Erythroblast (primary cell): ENCODE measurements around the gene SLC16A8.
"Not testable (repeated sequence)": the region's sequence is repeated elsewhere in the genome, so short reads cannot be mapped to it uniquely, and the experiment has no call there.

Source experiments
- DNase-seq, 2 experiments: peaks; one replicate each; lab custom pipeline; 2025; lab: John Stamatoyannopoulos, UW
- GATA1 ChIP-seq: IDR thresholded peaks from 2 replicates; pipeline ENCODE4 v1.6.1; 2011; ENCODE audit warnings: low read depth, mild to moderate bottlenecking, control low read depth, low read length, moderate library complexity
- POLR2A ChIP-seq: IDR thresholded peaks from 2 replicates; pipeline ENCODE4 v1.6.1; 2011; ENCODE audit warnings: mild to moderate bottlenecking, low read length

SLC16A8 gene

DNA sequence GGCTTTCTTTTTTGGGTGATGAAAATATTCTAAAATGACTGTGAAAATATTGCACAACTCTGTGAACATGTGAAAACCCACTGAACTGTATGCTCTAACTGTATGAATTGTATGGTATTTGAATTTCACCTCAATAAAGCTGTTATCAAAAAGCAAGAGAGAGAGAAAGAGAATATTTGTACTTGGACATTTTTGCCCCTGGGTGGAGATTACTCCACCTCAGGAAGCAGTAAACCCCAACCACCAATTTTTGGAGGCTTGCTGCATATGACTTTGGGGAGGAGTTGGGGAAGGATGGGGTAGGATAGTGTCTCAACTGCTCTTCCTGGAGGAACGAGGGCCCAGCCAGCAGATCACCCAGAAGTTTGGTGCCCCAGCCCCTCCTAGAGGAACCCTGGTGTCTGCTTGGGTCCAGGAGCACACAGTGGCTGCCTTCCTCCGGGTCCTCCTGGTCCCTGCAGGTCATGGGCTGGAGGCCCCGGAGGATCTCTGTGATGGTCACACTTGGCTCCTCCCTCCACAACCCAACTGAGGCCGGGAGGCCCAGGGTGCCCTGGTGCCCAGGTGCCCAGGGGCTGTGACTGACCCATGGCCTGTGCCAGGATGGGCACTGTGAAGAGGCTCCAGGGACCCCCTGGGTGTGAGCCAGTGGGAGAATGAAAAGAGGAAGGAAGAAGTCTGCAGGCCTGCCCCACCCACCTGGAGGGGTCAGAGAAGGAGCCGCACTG is 42.1 kb downstream of the SLC16A8 start:
- TF ChIP-seq GATA1 (no peak), POLR2A (no peak)
- no peak for DNase-seq

DNA sequence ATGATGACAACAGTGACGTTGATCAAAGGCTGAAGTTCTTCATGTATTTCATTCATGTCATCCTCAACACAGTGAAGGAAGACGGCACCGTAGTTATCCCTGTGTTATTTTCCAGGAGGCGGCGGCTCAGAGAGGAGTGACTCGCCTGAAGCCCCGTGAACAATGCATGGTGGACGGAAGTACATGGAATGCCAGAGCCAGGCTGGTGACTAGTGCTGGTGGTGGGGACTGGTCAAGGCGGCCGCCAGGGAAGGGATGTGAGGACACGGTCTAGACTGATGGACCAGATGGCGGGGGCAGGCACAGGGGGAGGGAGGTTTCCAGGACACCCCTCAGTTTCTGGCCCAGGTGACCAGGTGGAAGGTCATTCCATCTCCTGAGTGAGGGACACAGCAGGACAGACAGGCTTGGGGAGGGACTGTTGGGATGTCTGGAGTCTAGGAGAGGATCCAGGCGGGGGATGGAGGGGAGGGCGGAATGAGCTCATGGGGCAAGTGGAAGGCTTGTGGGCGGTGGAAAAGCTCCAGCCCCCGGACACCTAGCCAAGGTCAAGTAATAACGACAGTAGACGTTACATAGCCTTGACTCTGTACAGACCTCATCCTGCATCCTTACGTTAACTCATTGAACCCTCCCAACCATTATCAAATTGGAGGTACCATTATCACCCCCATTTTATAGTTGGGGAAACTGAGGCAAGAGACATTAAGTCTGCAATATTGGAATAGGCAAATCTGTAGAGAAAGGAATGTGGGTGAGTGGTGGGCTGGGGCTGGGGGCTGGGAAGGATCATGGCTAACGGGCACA is 42.8 kb downstream of the SLC16A8 start:
- no peak for DNase-seq
- TF ChIP-seq POLR2A (no peak), GATA1 (no peak)

- TF ChIP-seq GATA1 (no peak), POLR2A (no peak)
- no peak for DNase-seq
Measured at GRCh38 chr22:38038890-38039812, 44.8 kb downstream of the SLC16A8 start.

DNA sequence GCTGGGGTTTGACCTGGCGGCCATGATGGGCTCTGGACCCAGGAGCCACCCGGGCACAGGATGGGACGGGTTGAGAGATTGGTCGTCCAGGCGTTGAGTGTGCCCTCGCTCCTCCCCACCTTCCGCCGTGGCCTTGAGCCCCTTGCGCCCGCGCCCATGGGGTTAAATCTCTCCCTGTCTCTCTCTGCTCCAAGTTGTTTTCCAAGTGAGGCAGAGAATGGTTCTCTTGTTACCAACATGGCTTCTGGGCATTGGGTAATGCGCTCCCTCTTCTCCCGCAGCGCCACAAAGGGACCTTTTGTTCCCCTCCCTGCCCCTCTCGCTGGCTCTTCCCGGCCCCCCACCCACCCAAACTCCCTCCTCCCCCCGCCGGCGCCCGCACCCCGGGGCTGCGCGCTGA is 45.6 kb downstream of the SLC16A8 start:
- TF ChIP-seq GATA1 (no peak), POLR2A (no peak)
- no peak for DNase-seq

DNA sequence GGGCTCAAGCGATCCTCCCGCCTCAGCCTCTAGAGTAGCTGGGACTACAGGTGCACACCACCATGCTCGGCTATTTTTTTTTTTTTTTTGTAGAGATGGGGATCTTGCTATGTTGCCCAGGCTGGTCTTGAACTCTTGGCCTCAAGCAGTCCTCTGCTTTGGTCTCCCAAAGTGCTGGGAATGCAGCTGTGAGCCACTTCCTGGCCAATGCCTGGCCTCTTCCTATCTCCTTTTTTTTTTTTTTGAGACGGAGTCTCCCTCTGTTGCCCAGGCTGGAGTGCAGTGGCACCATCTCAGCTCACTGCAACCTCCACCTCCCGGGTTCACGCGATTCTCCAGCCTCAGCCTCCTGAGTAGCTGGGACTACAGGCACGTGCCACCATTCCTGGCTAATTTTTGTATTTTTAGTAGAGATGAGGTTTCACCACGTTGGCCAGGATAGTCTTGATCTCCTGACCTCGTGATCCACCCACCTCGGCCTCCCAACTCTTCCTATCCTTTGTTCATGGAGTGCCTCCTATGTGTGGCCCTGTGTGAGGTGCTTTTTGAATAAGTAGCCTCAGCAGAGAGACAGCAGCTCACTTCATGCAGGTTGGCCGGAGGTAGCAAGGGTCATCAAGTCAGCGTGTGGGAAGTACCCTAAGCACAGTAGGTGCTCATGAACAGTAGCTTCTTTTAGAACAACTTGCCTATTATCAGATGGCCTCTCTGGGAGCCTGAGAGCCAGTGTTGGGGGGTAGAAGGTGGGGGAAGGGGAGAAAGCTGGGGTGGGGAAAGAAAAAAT is 46.4 kb downstream of the SLC16A8 start:
- not testable (repeated sequence) for DNase-seq

- DNase-seq: no peak
Measured at GRCh38 chr22:38036392-38037062, 47.5 kb downstream of the SLC16A8 start.

GRCh38 chr22:38035530-38035885 is 48.5 kb downstream of the SLC16A8 start:
- no peak for DNase-seq
- TF ChIP-seq GATA1 (no peak), POLR2A (no peak)

More at GRCh38 chr22:38036392-38037062, 47.5 kb downstream of the SLC16A8 start:
- no peak for TF ChIP-seq GATA1
- no peak for TF ChIP-seq POLR2A

GRCh38 chr22:38034884-38035529 is 49.0 kb downstream of the SLC16A8 start:
- no peak for DNase-seq
- TF ChIP-seq GATA1: no peak
- TF ChIP-seq POLR2A: no peak

DNA sequence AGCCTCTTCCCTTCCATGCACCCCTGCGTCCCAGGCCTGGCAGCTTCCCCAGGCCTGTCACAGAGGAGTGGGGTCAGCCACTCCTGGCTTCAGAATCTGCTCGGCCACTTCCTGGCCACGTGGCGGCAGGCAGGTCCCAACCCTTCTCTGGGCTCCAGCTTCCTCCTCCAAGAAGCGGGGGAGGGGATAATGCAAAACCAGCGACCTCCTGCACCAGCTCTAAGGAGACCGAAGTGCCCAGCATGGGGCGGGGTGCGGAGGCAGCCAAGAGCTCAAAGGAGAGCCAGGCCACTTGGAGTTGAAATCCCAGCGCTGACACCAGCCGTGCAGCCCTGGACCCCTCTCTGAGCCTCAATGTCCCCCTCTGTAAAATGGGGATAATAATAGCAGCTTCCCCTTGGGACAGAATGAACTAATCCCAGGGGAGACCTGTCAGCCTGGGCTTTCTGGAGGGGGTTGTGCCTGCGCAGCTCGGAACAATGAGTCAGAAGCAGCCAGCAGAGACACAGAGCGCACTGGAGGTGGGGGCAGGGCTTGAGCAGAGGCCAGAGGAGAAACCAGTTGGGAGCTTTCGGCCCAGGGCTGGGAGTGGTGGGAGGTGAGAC is 49.6 kb downstream of the SLC16A8 start:
- no peak for TF ChIP-seq GATA1
- DNase-seq: no peak

- no peak for TF ChIP-seq POLR2A
- TF ChIP-seq GATA1: no peak
- no peak for DNase-seq
Measured at GRCh38 chr22:38033522-38034277, 50.3 kb downstream of the SLC16A8 start.
